ENCODE measurements around the gene ASTN2.

Gene ASTN2

DNA sequence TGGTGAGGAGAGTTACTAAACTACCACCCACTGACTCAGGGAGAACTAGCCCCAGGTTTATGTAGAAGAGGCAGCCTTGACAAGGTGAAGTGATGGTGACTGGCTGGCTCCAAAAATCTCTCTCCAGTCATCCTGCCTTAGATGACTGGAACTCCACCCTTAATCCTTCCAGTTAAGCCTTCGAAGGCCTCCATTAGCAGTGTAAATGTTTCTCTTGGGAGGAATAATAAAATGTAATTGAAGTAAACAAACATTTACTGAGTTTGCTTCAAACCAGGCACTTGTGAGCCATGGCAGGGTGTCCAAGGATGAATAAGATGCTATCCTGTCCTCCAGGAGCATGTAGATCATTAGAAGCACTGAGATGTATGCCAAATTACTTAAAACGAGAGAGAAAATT, 35.5 kb downstream of the ASTN2 start:
- no peaks in the 10 kb centered on the region for H3K36me3 ChIP-seq (ENCODE audit: insufficient read depth)
- no peak overlapping the region for H3K4me3 ChIP-seq (IDR thresholded peaks at IDR 0.05; ENCODE audit: insufficient read depth, low read depth, low read length)
- no peaks in the 10 kb centered on the region for H3K79me2 ChIP-seq (ENCODE audit: insufficient read depth, low read depth)
- H4K20me1 ChIP-seq (ENCODE audit: insufficient read depth): no peaks in the 10 kb centered on the region
- TF ChIP-seq, protein P1, sequence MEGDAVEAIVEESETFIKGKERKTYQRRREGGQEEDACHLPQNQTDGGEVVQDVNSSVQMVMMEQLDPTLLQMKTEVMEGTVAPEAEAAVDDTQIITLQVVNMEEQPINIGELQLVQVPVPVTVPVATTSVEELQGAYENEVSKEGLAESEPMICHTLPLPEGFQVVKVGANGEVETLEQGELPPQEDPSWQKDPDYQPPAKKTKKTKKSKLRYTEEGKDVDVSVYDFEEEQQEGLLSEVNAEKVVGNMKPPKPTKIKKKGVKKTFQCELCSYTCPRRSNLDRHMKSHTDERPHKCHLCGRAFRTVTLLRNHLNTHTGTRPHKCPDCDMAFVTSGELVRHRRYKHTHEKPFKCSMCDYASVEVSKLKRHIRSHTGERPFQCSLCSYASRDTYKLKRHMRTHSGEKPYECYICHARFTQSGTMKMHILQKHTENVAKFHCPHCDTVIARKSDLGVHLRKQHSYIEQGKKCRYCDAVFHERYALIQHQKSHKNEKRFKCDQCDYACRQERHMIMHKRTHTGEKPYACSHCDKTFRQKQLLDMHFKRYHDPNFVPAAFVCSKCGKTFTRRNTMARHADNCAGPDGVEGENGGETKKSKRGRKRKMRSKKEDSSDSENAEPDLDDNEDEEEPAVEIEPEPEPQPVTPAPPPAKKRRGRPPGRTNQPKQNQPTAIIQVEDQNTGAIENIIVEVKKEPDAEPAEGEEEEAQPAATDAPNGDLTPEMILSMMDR (conservative IDR thresholded peaks at IDR 0.05; ENCODE audit: low read depth, low read length): no peak
- H2AFZ ChIP-seq (ENCODE audit: low read depth): no peak overlapping the region
- no peaks in the 10 kb centered on the region for H3K4me1 ChIP-seq (ENCODE audit: low read depth, poor library complexity, severe bottlenecking)
- H3K27me3 ChIP-seq (ENCODE audit: insufficient read depth, low read depth): no peaks in the 10 kb centered on the region
- no peak overlapping the region for H3K9ac ChIP-seq
- H3K27ac ChIP-seq: no peak overlapping the region
- H3K4me2 ChIP-seq: no peak overlapping the region

DNA sequence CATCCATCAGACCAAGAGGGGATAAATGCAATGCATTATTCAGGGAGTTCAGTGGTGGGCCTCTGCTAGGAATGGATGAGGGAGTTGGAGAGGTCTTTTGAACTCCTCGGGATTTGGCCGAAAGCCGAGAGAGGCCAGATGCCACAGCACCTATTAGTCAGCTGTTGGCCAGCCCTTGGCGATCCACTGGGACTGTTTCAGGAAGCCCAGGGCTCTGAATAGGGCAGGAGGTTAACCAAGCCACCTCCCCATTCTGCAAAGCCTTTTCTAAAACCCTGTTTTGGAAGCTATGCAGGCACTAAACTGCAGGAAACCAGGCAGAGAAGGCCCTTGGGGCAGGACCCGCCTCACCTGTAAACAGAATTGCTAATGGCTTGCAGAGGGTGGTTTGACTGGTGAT, 37.8 kb downstream of the ASTN2 start:
- Histone ChIP-seq H3K36me3 (ENCODE audit: insufficient read depth) (no peaks in the 10 kb centered on the region), H3K27me3 (ENCODE audit: insufficient read depth, low read depth) (no peaks in the 10 kb centered on the region), H2AFZ (ENCODE audit: low read depth) (no peak overlapping the region), H3K79me2 (ENCODE audit: insufficient read depth, low read depth) (no peaks in the 10 kb centered on the region), H3K4me3 (IDR thresholded peaks at IDR 0.05; ENCODE audit: insufficient read depth, low read depth, low read length) (no peak overlapping the region), H3K4me1 (ENCODE audit: low read depth, poor library complexity, severe bottlenecking) (no peaks in the 10 kb centered on the region), H3K9ac (no peak overlapping the region), H3K4me2 (no peak overlapping the region), H4K20me1 (ENCODE audit: insufficient read depth) (no peaks in the 10 kb centered on the region), H3K27ac (no peak overlapping the region)
- TF ChIP-seq, protein P1 (conservative IDR thresholded peaks at IDR 0.05; ENCODE audit: low read depth, low read length): no peak

DNA sequence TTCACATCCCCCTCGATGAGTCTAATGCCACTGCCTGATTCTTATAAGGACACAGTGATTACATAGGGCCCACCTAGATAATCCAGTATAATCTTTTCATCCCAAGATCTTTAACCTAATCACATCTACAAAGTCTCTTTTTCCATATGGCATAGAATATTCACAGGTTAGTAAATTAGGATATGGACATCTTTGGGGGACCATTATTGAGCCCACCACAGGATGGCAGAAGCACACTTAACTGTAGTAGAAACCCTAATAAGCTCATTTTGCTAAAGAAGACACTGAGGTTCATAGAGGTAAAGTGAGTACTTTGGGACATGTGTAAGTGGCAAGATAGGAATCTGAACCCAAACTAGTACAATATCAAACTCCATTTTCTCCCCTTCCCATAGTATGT, 38.9 kb downstream of the ASTN2 start:
- Histone ChIP-seq H4K20me1 (ENCODE audit: insufficient read depth) (no peaks in the 10 kb centered on the region), H3K36me3 (ENCODE audit: insufficient read depth) (no peaks in the 10 kb centered on the region), H3K27ac (no peak overlapping the region), H3K4me2 (no peak overlapping the region), H3K9ac (no peak overlapping the region), H3K27me3 (ENCODE audit: insufficient read depth, low read depth) (no peaks in the 10 kb centered on the region), H2AFZ (ENCODE audit: low read depth) (no peak overlapping the region), H3K79me2 (ENCODE audit: insufficient read depth, low read depth) (no peaks in the 10 kb centered on the region), H3K4me3 (IDR thresholded peaks at IDR 0.05; ENCODE audit: insufficient read depth, low read depth, low read length) (no peak overlapping the region), H3K4me1 (ENCODE audit: low read depth, poor library complexity, severe bottlenecking) (no peaks in the 10 kb centered on the region)
- TF ChIP-seq, protein P1 (conservative IDR thresholded peaks at IDR 0.05; ENCODE audit: low read depth, low read length): no peak

DNA sequence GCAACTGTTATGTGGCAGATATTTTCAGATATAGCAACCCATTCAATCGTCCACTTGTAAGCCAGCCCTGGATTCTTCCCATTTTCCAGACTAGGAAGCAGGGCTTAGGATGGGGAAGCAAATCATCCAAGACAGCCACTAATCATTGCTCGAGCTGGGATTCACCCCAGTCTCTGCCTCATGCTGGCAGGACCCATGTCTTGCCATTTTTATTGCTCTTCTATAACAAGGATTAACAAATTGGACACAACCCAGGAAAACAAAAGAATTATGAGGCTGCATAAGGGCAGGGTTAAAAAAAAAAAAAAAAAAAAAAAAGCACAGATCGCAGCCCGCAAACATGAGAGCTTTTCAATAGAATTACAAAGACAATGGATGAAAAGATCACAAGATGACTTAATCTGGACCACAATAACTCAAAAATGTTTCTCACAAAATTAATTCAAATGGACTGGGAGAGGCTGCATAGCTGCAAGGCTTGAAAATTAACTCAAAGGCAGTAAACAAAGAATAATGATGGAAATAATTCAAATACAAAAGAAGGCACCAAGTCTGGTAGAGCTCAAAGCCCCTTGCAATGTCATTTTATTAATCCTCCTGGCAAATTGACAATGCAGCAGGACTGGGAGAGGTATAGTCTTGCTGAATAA, 40.7 kb downstream of the ASTN2 start:
- no peaks in the 10 kb centered on the region for H4K20me1 ChIP-seq (ENCODE audit: insufficient read depth)
- no peaks in the 10 kb centered on the region for H3K4me1 ChIP-seq (ENCODE audit: low read depth, poor library complexity, severe bottlenecking)
- H3K4me2 ChIP-seq: no peak overlapping the region
- no peaks in the 10 kb centered on the region for H3K36me3 ChIP-seq (ENCODE audit: insufficient read depth)
- no peak overlapping the region for H2AFZ ChIP-seq (ENCODE audit: low read depth)
- no peak overlapping the region for H3K9ac ChIP-seq
- H3K27ac ChIP-seq: no peak overlapping the region
- H3K4me3 ChIP-seq (IDR thresholded peaks at IDR 0.05; ENCODE audit: insufficient read depth, low read depth, low read length): no peak overlapping the region
- H3K79me2 ChIP-seq (ENCODE audit: insufficient read depth, low read depth): no peaks in the 10 kb centered on the region
- H3K27me3 ChIP-seq (ENCODE audit: insufficient read depth, low read depth): no peaks in the 10 kb centered on the region
- TF ChIP-seq, protein P1 (conservative IDR thresholded peaks at IDR 0.05; ENCODE audit: low read depth, low read length): no peak
